ENCODE measurements around the gene KIAA1958.
A peak's percentile ranks its signal among the peaks of the same experiment; 100 is the strongest.
"Not testable (repeated sequence)": the region's sequence is repeated elsewhere in the genome, so short reads cannot be mapped to it uniquely, and the experiment has no call there.

KIAA1958 gene

GRCh38 chr9:112669326-112669725, 182.7 kb downstream of the KIAA1958 start:
- DNase-seq: no peak

GRCh38 chr9:112670991-112671625, 184.5 kb downstream of the KIAA1958 start:
- DNase-seq: no peak

- DNase-seq: not testable (repeated sequence)
Observed at GRCh38 chr9:112673221-112673620, 186.6 kb downstream of the KIAA1958 start.

- DNase-seq: no peak
Observed at GRCh38 chr9:112677040-112677439, 190.4 kb downstream of the KIAA1958 start.

GRCh38 chr9:112680731-112681402, 194.2 kb downstream of the KIAA1958 start:
- no peak for DNase-seq

- no peak for DNase-seq
Observed at GRCh38 chr9:112689161-112689740, 202.6 kb downstream of the KIAA1958 start.

GRCh38 chr9:112694706-112695555, 208.3 kb downstream of the KIAA1958 start:
- no peak for DNase-seq

GRCh38 chr9:112696461-112696860, 209.8 kb downstream of the KIAA1958 start:
- DNase-seq: no peak

GRCh38 chr9:112699230-112699629, 212.6 kb downstream of the KIAA1958 start:
- DNase-seq: no peak

- DNase-seq: no peak
Observed at GRCh38 chr9:112700085-112700484, 213.5 kb downstream of the KIAA1958 start.

GRCh38 chr9:112703304-112703703, 216.7 kb downstream of the KIAA1958 start:
- no peak for DNase-seq

- DNase-seq: no peak
Observed at GRCh38 chr9:112705768-112706427, 219.3 kb downstream of the KIAA1958 start.

- no peak for DNase-seq
Observed at GRCh38 chr9:112711050-112711689, 224.5 kb downstream of the KIAA1958 start.

GRCh38 chr9:112712678-112713077, 226.1 kb downstream of the KIAA1958 start:
- no peak for DNase-seq

GRCh38 chr9:112717661-112718331, 231.2 kb downstream of the KIAA1958 start, which contains the start of gene INIP:
Gene INIP (minus strand): TSS chr9:112718117. CDS start chr9:112716485, 1,632 bp downstream.
- peak; percentile 96 for DNase-seq

Data from right forelimb (tissue), 1 donor.